K562 (cell line): ENCODE measurements around the gene NRP2.

Experiments
- BRF1 ChIP-seq: IDR thresholded peaks from 3 replicates; pipeline ENCODE4 v1.6.1; 2011; ENCODE audit warnings: borderline replicate concordance, mild to moderate bottlenecking; ENCODE audit not compliant: insufficient read length; ENCODE audit errors: extremely low read depth
- KLF16 ChIP-seq: IDR thresholded peaks from 2 replicates; pipeline ENCODE4 v1.6.1; 2016; ENCODE audit warnings: antibody characterized with exemption
- SMAD3 ChIP-seq: fragments of 450-650 bp; formaldehyde crosslinking; conservative IDR thresholded peaks from 2 replicates; pipeline ENCODE4 v1.4.0; 2020; ENCODE audit warnings: mild to moderate bottlenecking
- TF ChIP-seq, protein P1 (sequence below): sonication (generic); formaldehyde crosslinking; IDR thresholded peaks from 2 replicates; pipeline ENCODE4 v1.9.0; 2022; ENCODE audit warnings: mild to moderate bottlenecking, missing genetic modification reagents

DNA sequence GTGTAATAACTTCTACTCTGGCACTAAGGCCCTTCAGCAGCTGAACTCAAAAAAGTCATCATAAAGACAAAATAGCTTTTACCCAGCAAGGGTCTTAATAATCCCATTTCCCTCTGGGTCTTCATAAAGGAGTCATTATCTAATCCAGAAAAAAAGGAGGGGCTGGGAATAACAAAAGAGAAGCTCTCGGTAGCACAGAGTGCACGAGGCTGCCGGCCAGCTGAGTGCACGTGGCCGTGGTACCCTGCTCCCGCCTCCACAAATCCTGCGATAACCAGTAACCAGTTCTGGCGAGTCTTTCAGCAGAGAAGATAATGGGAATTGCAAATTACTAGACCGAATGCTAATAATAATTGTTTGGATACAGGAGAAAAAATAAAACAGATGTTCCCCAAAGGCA lies 7.5 kb downstream of the NRP2 start:
- TF ChIP-seq SMAD3 (CRISPR knock-in tag) (no peak), KLF16 (no peak), BRF1 (no peak)
- TF ChIP-seq, protein P1, sequence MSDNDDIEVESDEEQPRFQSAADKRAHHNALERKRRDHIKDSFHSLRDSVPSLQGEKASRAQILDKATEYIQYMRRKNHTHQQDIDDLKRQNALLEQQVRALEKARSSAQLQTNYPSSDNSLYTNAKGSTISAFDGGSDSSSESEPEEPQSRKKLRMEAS = no peak
